Measurements from ENCODE around the gene DPT. TPM values are rescaled to one million over a fixed set of nuclear protein-coding genes. Genes with fewer than 3 reads are reported as not detected.

The DPT gene
- total and polyA plus RNA-seq, 11 donors: 15.1 to 74.1 (median 35.0) TPM

DNA sequence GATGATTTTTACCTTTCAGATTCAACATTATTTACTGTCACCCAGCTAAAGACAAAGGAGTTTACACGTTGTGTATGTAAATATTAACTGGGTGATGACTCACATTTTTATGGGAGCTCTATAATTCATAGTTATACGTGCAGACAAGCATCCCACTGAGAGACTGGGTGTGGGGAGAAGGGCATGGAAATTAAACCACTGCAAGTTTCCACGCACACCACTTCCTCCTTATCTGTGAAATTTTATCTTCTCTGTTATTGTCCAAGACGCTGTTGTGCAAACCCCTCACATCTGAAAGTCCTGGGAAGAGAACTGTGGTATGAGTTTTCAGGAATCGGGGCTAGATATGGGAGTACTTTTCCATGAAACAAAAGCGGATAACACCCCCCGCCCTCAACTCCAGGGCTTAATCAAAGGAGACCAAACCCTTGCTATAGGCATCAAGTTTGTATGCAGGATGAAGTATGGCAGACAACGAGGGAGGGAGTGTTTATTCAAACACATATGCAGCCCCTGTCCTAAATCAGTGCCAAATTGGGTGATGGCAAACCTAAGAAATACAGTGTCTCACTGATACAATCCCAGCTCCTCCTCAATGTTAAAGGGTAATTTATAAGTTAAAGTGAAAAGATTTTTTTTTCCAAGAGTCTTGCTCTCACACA, 23.3 kb upstream of the DPT start:
- H3K36me3 ChIP-seq: no peaks in the 10 kb centered on the region
- H3K4me3 ChIP-seq: no peak overlapping the region
- 53 to 60% (median 56%) methylated on average over 8 of the region's 8 CpGs for WGBS, 4 donors
- H3K27ac ChIP-seq: no peak overlapping the region
- no peak for ATAC-seq
- TF ChIP-seq CTCF (IDR thresholded peaks at IDR 0.05) (no peak), POLR2A (IDR thresholded peaks at IDR 0.05) (no peak)
- no peak for DNase-seq
- H3K4me1 ChIP-seq: peaks cover 0 to 6% (median 0%) of the 10 kb centered on the region in 12 donors
- H3K9me3 ChIP-seq: no peaks in the 10 kb centered on the region
- no peaks in the 10 kb centered on the region for H3K27me3 ChIP-seq
- intact Hi-C loops (cut with DNase I): no loop called here

- WGBS, 4 donors: 71 to 92% (median 91%) methylated on average over 3 of the region's 3 CpGs
- Histone ChIP-seq H3K27ac (no peak overlapping the region), H3K27me3 (no peaks in the 10 kb centered on the region), H3K4me1 (peaks cover 0 to 6% (median 0%) of the 10 kb centered on the region in 12 donors), H3K9me3 (no peaks in the 10 kb centered on the region), H3K4me3 (no peak overlapping the region), H3K36me3 (no peaks in the 10 kb centered on the region)
- no peak for ATAC-seq
- TF ChIP-seq CTCF (IDR thresholded peaks at IDR 0.05): no peak
- TF ChIP-seq POLR2A (IDR thresholded peaks at IDR 0.05): no peak
- no peak for DNase-seq
- intact Hi-C loops (cut with DNase I): no loop called here
Measured at GRCh38 chr1:168751195-168751650, 22.2 kb upstream of the DPT start.

GRCh38 chr1:168742994-168743650, 14.1 kb upstream of the DPT start:
- peaks cover 0 to 8% (median 2%) of the 10 kb centered on the region in 12 donors for H3K4me1 ChIP-seq
- intact Hi-C loops (cut with DNase I): no loop called here
- H3K4me3 ChIP-seq: no peak overlapping the region
- no peaks in the 10 kb centered on the region for H3K36me3 ChIP-seq
- H3K27me3 ChIP-seq: no peaks in the 10 kb centered on the region
- TF ChIP-seq POLR2A (IDR thresholded peaks at IDR 0.05) (no peak), CTCF (IDR thresholded peaks at IDR 0.05) (no peak)
- no peaks in the 10 kb centered on the region for H3K9me3 ChIP-seq
- no peak overlapping the region for H3K27ac ChIP-seq
- 53 to 74% (median 61%) methylated on average over 8 of the region's 8 CpGs for WGBS, 4 donors
- no peak for DNase-seq
- ATAC-seq: peak; percentile 63 to 91 (median 79)

DNA sequence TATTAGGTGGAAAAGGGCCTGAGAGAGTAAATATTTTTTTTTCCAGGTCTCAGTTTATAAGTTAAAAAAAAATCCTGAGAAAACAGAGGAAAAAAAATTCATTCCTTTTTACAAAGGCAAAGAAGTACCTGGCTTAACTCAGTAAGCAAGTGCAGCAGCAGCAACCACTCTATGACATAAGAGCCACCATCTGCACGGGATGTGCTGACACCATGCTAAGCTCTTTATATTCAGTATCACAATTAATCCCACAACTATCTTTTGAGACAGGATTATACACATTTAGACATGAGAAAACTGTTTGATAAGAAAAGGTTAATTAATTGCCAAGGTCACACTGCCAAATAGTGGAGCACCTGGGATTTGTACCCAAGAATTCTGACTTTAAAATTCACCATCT, 13.4 kb upstream of the DPT start:
- intact Hi-C loops (cut with DNase I): no loop called here
- no peak for TF ChIP-seq POLR2A (IDR thresholded peaks at IDR 0.05)
- TF ChIP-seq CTCF (IDR thresholded peaks at IDR 0.05): no peak
- Histone ChIP-seq H3K27me3 (no peaks in the 10 kb centered on the region), H3K36me3 (no peaks in the 10 kb centered on the region), H3K4me1 (peaks cover 0 to 11% (median 8%) of the 10 kb centered on the region in 12 donors), H3K4me3 (no peak overlapping the region), H3K9me3 (no peaks in the 10 kb centered on the region), H3K27ac (no peak overlapping the region)
- whole genome bisulfite sequencing, 4 donors: 78 to 90% (median 88%) methylated on average over 1 of the region's 1 CpG
- no peak for ATAC-seq
- no peak for DNase-seq
